ENCODE data around the gene SCAF1. TPM values are rescaled to one million over a fixed set of nuclear protein-coding genes. Genes with fewer than 3 reads are reported as not detected.

SCAF1 gene
- total and polyA plus RNA-seq, 2 of the 13 experiments (the other 11 are each of a cell fraction or from before 2014, with no cell fraction given): 3.3 to 6.1 TPM

DNA sequence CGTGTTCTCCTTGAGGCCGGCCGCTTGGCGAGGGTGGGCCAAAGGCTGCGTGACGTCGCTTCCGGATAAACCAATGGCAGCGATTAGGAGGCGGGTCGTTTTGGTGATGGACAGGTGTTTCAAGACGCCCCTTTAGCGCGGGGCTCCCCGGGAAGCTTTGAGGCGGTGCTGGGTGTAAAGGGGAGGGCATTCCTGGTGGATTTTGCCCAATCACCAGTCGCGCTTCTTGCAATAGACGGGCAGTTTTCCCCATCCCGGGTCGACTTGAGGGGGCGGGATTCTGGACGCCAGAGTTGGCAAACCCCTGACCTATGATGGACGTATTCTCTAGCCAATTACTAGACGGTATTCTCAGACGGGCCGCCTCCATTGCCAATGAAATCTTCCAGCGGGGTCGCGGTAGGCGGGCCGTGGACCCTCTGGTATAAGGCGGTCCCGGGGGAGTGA, 34.8 kb downstream of the SCAF1 start (continued):
- no peak for TF ChIP-seq ZNF224 (CRISPR knock-in tag; IDR thresholded peaks at IDR 0.05)
- no peak for TF ChIP-seq ZNF367 (CRISPR knock-in tag; IDR thresholded peaks at IDR 0.05; ENCODE audit: borderline replicate concordance)
- peak; percentile 19; the same call in 1 of the 2 replicates for TF ChIP-seq SP5 (CRISPR knock-in tag; IDR thresholded peaks at IDR 0.05; ENCODE audit: borderline replicate concordance, low read depth)
- TF ChIP-seq, protein P1, sequence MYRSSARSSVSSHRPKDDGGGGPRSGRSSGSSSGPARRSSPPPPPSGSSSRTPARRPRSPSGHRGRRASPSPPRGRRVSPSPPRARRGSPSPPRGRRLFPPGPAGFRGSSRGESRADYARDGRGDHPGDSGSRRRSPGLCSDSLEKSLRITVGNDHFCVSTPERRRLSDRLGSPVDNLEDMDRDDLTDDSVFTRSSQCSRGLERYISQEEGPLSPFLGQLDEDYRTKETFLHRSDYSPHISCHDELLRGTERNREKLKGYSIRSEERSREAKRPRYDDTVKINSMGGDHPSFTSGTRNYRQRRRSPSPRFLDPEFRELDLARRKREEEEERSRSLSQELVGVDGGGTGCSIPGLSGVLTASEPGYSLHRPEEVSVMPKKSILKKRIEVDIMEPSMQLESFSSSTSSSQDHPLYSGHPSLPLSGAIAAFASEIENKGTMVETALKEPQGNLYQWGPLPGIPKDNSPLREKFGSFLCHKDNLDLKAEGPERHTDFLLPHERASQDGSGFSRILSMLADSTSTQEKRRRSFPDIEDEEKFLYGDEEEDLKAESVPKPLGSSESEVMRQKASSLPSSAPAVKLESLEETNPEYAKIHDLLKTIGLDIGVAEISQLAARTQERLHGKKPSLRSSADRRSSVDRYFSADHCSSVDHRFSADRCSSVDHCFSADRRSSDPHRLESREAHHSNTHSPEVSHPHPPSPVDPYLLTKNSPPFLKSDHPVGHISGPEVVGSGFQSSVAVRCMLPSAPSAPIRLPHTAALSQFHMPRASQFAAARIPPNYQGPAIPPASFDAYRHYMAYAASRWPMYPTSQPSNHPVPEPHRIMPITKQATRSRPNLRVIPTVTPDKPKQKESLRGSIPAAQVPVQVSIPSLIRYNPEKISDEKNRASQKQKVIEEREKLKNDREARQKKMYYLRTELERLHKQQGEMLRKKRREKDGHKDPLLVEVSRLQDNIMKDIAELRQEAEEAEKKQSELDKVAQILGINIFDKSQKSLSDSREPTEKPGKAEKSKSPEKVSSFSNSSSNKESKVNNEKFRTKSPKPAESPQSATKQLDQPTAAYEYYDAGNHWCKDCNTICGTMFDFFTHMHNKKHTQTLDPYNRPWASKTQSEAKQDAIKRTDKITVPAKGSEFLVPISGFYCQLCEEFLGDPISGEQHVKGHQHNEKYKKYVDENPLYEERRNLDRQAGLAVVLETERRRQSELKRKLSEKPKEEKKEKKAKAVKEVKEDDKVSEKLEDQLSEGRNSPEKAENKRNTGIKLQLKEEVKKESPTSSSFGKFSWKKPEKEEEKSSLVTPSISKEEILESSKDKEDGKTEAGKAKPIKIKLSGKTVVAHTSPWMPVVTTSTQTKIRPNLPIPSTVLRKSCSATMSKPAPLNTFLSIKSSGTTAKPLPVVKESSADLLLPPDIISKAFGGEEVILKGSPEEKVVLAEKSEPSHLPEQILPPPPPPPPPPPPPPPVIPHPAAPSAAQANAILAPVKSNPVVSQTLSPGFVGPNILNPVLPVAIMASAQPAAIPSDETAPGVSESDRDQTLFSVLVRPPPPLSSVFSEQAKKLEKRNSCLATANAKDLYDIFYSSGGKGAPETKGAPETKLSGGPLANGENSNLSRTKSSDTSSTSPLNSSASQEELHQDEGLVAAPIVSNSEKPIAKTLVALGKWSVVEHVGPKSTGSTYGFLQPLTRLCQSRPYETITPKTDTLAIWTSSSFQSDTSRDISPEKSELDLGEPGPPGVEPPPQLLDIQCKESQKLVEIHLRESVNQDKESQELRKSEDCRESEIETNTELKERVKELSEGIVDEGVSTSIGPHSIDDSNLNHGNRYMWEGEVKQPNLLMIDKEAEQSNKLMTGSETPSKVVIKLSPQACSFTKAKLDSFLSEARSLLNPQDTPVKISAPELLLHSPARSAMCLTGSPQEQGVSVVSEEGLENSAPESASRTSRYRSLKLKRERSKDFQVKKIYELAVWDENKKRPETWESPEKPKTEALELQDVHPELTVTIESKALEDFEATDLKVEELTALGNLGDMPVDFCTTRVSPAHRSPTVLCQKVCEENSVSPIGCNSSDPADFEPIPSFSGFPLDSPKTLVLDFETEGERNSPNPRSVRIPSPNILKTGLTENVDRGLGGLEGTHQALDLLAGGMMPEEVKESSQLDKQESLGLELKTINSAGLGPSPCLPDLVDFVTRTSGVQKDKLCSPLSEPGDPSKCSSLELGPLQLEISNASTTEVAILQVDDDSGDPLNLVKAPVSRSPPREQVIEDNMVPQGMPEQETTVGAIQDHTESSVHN (CRISPR knock-in tag; IDR thresholded peaks at IDR 0.05): no peak
- no peak for TF ChIP-seq SMAD9 (CRISPR knock-in tag; IDR thresholded peaks at IDR 0.05)
- TF ChIP-seq, protein P2, sequence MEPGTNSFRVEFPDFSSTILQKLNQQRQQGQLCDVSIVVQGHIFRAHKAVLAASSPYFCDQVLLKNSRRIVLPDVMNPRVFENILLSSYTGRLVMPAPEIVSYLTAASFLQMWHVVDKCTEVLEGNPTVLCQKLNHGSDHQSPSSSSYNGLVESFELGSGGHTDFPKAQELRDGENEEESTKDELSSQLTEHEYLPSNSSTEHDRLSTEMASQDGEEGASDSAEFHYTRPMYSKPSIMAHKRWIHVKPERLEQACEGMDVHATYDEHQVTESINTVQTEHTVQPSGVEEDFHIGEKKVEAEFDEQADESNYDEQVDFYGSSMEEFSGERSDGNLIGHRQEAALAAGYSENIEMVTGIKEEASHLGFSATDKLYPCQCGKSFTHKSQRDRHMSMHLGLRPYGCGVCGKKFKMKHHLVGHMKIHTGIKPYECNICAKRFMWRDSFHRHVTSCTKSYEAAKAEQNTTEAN (CRISPR knock-in tag; conservative IDR thresholded peaks at IDR 0.05): no peak
- TF ChIP-seq TARDBP (CRISPR knock-in tag; IDR thresholded peaks at IDR 0.05): no peak
- TF ChIP-seq TBL1XR1 (IDR thresholded peaks at IDR 0.05; ENCODE audit: borderline replicate concordance, low read length, partially characterized antibody): no peak
- TF ChIP-seq ZMYM4 (CRISPR knock-in tag; IDR thresholded peaks at IDR 0.05): peak; percentile 77
- no peak for TF ChIP-seq ZNF720 (CRISPR knock-in tag; IDR thresholded peaks at IDR 0.05)
- TF ChIP-seq ISX (CRISPR knock-in tag; conservative IDR thresholded peaks at IDR 0.05): no peak
- TF ChIP-seq DNMT3B (CRISPR knock-in tag; conservative IDR thresholded peaks at IDR 0.05): no peak
- TF ChIP-seq ZNF550 (CRISPR knock-in tag; IDR thresholded peaks at IDR 0.05; ENCODE audit: borderline replicate concordance): no peak
- TF ChIP-seq, protein P3, sequence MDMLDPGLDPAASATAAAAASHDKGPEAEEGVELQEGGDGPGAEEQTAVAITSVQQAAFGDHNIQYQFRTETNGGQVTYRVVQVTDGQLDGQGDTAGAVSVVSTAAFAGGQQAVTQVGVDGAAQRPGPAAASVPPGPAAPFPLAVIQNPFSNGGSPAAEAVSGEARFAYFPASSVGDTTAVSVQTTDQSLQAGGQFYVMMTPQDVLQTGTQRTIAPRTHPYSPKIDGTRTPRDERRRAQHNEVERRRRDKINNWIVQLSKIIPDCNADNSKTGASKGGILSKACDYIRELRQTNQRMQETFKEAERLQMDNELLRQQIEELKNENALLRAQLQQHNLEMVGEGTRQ (IDR thresholded peaks at IDR 0.05; ENCODE audit: low read depth, low read length): 0 out of 2 replicates have a peak, but pooled peaks have one; percentile 0
- TF ChIP-seq, protein P3 (CRISPR knock-in tag; IDR thresholded peaks at IDR 0.05; ENCODE audit: borderline replicate concordance): peak; percentile 11; the same call in 1 of the 2 replicates
- no peak for TF ChIP-seq BORCS8-MEF2B (CRISPR knock-in tag; IDR thresholded peaks at IDR 0.05)
- no peak for TF ChIP-seq ZNF589 (CRISPR knock-in tag; conservative IDR thresholded peaks at IDR 0.05)
- TF ChIP-seq, protein P4, sequence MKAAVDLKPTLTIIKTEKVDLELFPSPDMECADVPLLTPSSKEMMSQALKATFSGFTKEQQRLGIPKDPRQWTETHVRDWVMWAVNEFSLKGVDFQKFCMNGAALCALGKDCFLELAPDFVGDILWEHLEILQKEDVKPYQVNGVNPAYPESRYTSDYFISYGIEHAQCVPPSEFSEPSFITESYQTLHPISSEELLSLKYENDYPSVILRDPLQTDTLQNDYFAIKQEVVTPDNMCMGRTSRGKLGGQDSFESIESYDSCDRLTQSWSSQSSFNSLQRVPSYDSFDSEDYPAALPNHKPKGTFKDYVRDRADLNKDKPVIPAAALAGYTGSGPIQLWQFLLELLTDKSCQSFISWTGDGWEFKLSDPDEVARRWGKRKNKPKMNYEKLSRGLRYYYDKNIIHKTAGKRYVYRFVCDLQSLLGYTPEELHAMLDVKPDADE (CRISPR knock-in tag; IDR thresholded peaks at IDR 0.05): no peak

Data from HepG2 (cell line).